Measurements from ENCODE around the gene SMTNL2. TPM values are rescaled to one million over a fixed set of nuclear protein-coding genes. Genes with fewer than 3 reads are reported as not detected.

The SMTNL2 gene
- total RNA-seq, 1 experiment from 2014 or later, result 2.7 TPM

- TF ChIP-seq FOXK1 (CRISPR knock-in tag; IDR thresholded peaks at IDR 0.05) (no peak), CDX4 (CRISPR knock-in tag; IDR thresholded peaks at IDR 0.05; ENCODE audit: borderline replicate concordance) (no peak), SMAD4 (CRISPR knock-in tag; IDR thresholded peaks at IDR 0.05) (no peak), GABPB1 (CRISPR knock-in tag; IDR thresholded peaks at IDR 0.05) (no peak), ZBTB43 (CRISPR knock-in tag; IDR thresholded peaks at IDR 0.05) (no peak), TP53 (CRISPR knock-in tag; IDR thresholded peaks at IDR 0.05) (no peak), FOXP1 (CRISPR knock-in tag; IDR thresholded peaks at IDR 0.05; ENCODE audit: borderline replicate concordance) (no peak), ELF4 (CRISPR knock-in tag; IDR thresholded peaks at IDR 0.05; ENCODE audit: low read depth) (no peak), ZNF263 (CRISPR knock-in tag; IDR thresholded peaks at IDR 0.05; ENCODE audit: low read depth) (no peak), MLX (CRISPR knock-in tag; IDR thresholded peaks at IDR 0.05) (no peak)
- no peak overlapping the region for H3K4me3 Mint-ChIP-seq
- ATAC-seq, result no peak
- no peak for DNase-seq (ENCODE audit: low spot score)
- H3K4me1 Mint-ChIP-seq, result no peaks in the 10 kb centered on the region
- CTCF ChIA-PET, result interaction anchor here (1.7 kb wide), 1 partner anchor 124 kb away, joined by 8 read pairs; no protein-coding TSS in a partner anchor
- no peak overlapping the region for H3K27ac Mint-ChIP-seq
- H3K27me3 Mint-ChIP-seq (ENCODE audit: low read depth), result no peaks in the 10 kb centered on the region
- POLR2A ChIA-PET, result no interaction called here
- H3K9me3 Mint-ChIP-seq, result no peaks in the 10 kb centered on the region
- peaks cover 43% of the 10 kb centered on the region for H3K36me3 Mint-ChIP-seq
Observed at GRCh38 chr17:4545217-4545951, 38.9 kb upstream of the SMTNL2 start.

DNA sequence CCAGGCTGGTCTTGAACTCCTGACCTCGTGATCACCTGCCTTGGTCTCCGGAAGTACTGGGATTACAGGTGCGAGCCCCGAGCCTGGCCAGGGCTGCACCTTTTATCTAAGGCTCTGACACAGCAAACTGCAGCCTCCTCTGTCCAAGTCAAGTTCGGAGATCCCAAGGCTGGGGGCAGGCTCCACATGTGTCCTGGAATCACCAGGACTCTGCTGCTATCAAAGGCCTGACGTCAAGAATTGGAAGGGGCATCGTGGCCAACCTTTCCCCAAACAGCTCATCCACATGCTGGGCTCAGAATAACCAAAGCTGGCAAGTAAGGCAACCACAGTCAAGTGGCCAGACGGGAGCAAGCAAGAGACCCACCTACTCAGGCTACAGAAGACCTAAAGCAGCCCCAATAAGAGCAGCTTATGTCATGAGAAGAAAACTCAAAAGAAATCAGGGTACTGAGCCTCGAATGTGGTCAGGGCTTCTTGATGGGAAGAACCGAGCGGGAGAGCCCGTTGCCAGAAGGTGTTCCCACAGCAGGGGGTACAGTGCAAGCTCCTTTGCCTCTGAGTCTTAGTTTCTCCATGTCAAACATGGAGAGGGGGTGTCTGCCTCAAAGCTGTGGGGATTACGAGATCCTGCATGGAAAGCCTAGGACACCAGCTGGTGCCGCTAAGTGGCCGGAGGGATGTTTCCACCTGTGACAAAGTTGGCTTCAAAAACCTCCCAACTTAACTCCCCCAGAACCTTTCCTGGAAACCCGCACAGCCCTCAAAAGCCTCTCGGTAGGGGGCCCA lies 37.0 kb upstream of the SMTNL2 start:
- H3K4me3 Mint-ChIP-seq, result no peak overlapping the region
- no peak for ATAC-seq
- TF ChIP-seq JUN (CRISPR knock-in tag; IDR thresholded peaks at IDR 0.05) (no peak), ELF4 (CRISPR knock-in tag; IDR thresholded peaks at IDR 0.05; ENCODE audit: low read depth) (no peak), TEAD4 (CRISPR knock-in tag; IDR thresholded peaks at IDR 0.05) (no peak), NFYB (CRISPR knock-in tag; conservative IDR thresholded peaks at IDR 0.05; ENCODE audit: low read depth) (no peak)
- H3K27me3 Mint-ChIP-seq (ENCODE audit: low read depth), result no peaks in the 10 kb centered on the region
- ChIA-PET CTCF (interaction anchor here (0.6 kb wide), 1 partner anchor 18 kb away, joined by 3 read pairs; no protein-coding TSS in a partner anchor), POLR2A (no interaction called here)
- H3K9me3 Mint-ChIP-seq, result no peaks in the 10 kb centered on the region
- 0 out of 2 replicates have a peak, but pooled peaks cover 3% of the 10 kb centered on the region for H3K4me1 Mint-ChIP-seq
- H3K27ac Mint-ChIP-seq, result no peak overlapping the region
- peaks cover 49% of the 10 kb centered on the region for H3K36me3 Mint-ChIP-seq
- no peak for DNase-seq (ENCODE audit: low spot score)

GRCh38 chr17:4548061-4548461 lies 36.3 kb upstream of the SMTNL2 start:
- H3K36me3 Mint-ChIP-seq, result peaks cover 50% of the 10 kb centered on the region
- TF ChIP-seq NFYB (CRISPR knock-in tag; conservative IDR thresholded peaks at IDR 0.05; ENCODE audit: low read depth) (no peak), ARID4B (CRISPR knock-in tag; IDR thresholded peaks at IDR 0.05; ENCODE audit: borderline replicate concordance) (no peak), E2F4 (CRISPR knock-in tag; IDR thresholded peaks at IDR 0.05; ENCODE audit: borderline replicate concordance, low read depth) (no peak), GABPB1 (CRISPR knock-in tag; IDR thresholded peaks at IDR 0.05) (no peak), ELF4 (CRISPR knock-in tag; IDR thresholded peaks at IDR 0.05; ENCODE audit: low read depth) (no peak), CTCF (IDR thresholded peaks at IDR 0.05) (no peak)
- TF ChIP-seq, protein P1, sequence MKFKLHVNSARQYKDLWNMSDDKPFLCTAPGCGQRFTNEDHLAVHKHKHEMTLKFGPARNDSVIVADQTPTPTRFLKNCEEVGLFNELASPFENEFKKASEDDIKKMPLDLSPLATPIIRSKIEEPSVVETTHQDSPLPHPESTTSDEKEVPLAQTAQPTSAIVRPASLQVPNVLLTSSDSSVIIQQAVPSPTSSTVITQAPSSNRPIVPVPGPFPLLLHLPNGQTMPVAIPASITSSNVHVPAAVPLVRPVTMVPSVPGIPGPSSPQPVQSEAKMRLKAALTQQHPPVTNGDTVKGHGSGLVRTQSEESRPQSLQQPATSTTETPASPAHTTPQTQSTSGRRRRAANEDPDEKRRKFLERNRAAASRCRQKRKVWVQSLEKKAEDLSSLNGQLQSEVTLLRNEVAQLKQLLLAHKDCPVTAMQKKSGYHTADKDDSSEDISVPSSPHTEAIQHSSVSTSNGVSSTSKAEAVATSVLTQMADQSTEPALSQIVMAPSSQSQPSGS (CRISPR knock-in tag; IDR thresholded peaks at IDR 0.05; ENCODE audit: borderline replicate concordance, low read depth), result no peak

More at GRCh38 chr17:4548061-4548461, 36.3 kb upstream of the SMTNL2 start:
- no peaks in the 10 kb centered on the region for H3K9me3 Mint-ChIP-seq
- ATAC-seq (no peak), DNase-seq (ENCODE audit: low spot score) (no peak)
- H3K27me3 Mint-ChIP-seq (ENCODE audit: low read depth), result no peaks in the 10 kb centered on the region
- ChIA-PET POLR2A (no interaction called here), CTCF (no interaction called here)
- H3K4me1 Mint-ChIP-seq, result 0 out of 2 replicates have a peak, but pooled peaks cover 3% of the 10 kb centered on the region
- no peak overlapping the region for H3K27ac Mint-ChIP-seq
- no peak overlapping the region for H3K4me3 Mint-ChIP-seq

Data from WTC11 (cell line).